Fibroblast of mammary gland (primary cell): ENCODE measurements around the gene TANC1.

ENCODE experiments used
- DNase-seq: peaks from one replicate; pipeline ENCODE4 v3.0.0-alpha.2; 2010; ENCODE audit warnings: low read depth
- H3K4me3 ChIP-seq: 2 replicates; pipeline ENCODE4 v1.5.1; 2011; ENCODE audit warnings: low read depth, mild to moderate bottlenecking, low read length, moderate library complexity; ENCODE audit not compliant: control insufficient read depth
- CTCF ChIP-seq: conservative IDR thresholded peaks from 2 replicates; pipeline ENCODE4 v1.5.1; 2011; ENCODE audit warnings: low read depth, low read length, inconsistent platforms; ENCODE audit not compliant: control insufficient read depth, insufficient read depth

TANC1 gene

GRCh38 chr2:159069229-159069628, 100.8 kb downstream of the TANC1 start:
- H3K4me3 ChIP-seq: no peak overlapping the region
- no peak for DNase-seq
- no peak for TF ChIP-seq CTCF

GRCh38 chr2:159070235-159070634, 101.8 kb downstream of the TANC1 start:
- no peak for TF ChIP-seq CTCF
- no peak overlapping the region for H3K4me3 ChIP-seq
- no peak for DNase-seq

- H3K4me3 ChIP-seq: no peak overlapping the region
- DNase-seq: peak; percentile 66
- peak; percentile 18 for TF ChIP-seq CTCF
Observed at GRCh38 chr2:159071190-159071915, 102.9 kb downstream of the TANC1 start.

- peak; percentile 71 for DNase-seq
- no peak overlapping the region for H3K4me3 ChIP-seq
Observed at GRCh38 chr2:159072795-159073194, 104.4 kb downstream of the TANC1 start.

GRCh38 chr2:159073256-159073655, 104.8 kb downstream of the TANC1 start:
- H3K4me3 ChIP-seq: no peak overlapping the region
- no peak for TF ChIP-seq CTCF
- DNase-seq: peak; percentile 63

More at GRCh38 chr2:159072795-159073194, 104.4 kb downstream of the TANC1 start:
- TF ChIP-seq CTCF: no peak

GRCh38 chr2:159074605-159075004, 106.2 kb downstream of the TANC1 start:
- H3K4me3 ChIP-seq: no peak overlapping the region
- TF ChIP-seq CTCF: no peak
- no peak for DNase-seq
